ENCODE results near the gene ACER3. TPM values are rescaled to one million over a fixed set of nuclear protein-coding genes. Genes with fewer than 3 reads are reported as not detected.
"Not testable (repeated sequence)": the region's sequence is repeated elsewhere in the genome, so short reads cannot be mapped to it uniquely, and the experiment has no call there.

The ACER3 gene
- polyA plus RNA-seq, 1 donor from 2014 or later: 14.9 TPM

GRCh38 chr11:77009533-77010160 is 148.9 kb downstream of the ACER3 start:
- no peaks in the 10 kb centered on the region for H3K79me2 ChIP-seq (replicated peaks; ENCODE audit: insufficient read depth, low read length)
- no peaks in the 10 kb centered on the region for H4K20me1 ChIP-seq (ENCODE audit: insufficient read depth)
- no peaks in the 10 kb centered on the region for H3K36me3 ChIP-seq (ENCODE audit: insufficient read depth, low read length)
- no peaks in the 10 kb centered on the region for H3F3A ChIP-seq (ENCODE audit: insufficient read depth, low read length, poor library complexity, severe bottlenecking)
- H3K27me3 ChIP-seq (ENCODE audit: insufficient read depth, low read depth, low read length): no peaks in the 10 kb centered on the region
- H2AFZ ChIP-seq (ENCODE audit: low read depth, low read length): no peak overlapping the region
- H3K27ac ChIP-seq (ENCODE audit: low read length): no peak overlapping the region
- TF ChIP-seq SMC3 (conservative IDR thresholded peaks at IDR 0.05; ENCODE audit: poor library complexity) (no peak), MXI1 (conservative IDR thresholded peaks at IDR 0.05; ENCODE audit: poor library complexity, severe bottlenecking) (no peak), REST (IDR thresholded peaks at IDR 0.05; ENCODE audit: borderline replicate concordance) (no peak), POLR2AphosphoS5 (IDR thresholded peaks at IDR 0.05) (no peak), EZH2 (IDR thresholded peaks at IDR 0.05; ENCODE audit: borderline replicate concordance, insufficient read depth, low read length, poor library complexity, severe bottlenecking) (no peak), RAD21 (conservative IDR thresholded peaks at IDR 0.05) (no peak), EP300 (conservative IDR thresholded peaks at IDR 0.05; ENCODE audit: poor library complexity, severe bottlenecking) (no peak), CTCF (IDR thresholded peaks at IDR 0.05; ENCODE audit: poor library complexity, severe bottlenecking) (no peak), TAF1 (IDR thresholded peaks at IDR 0.05; ENCODE audit: low read depth) (no peak)
- no peaks in the 10 kb centered on the region for H3K9me3 ChIP-seq (ENCODE audit: low read length)
- no peak overlapping the region for H3K4me2 ChIP-seq (ENCODE audit: low read length)
- no peak overlapping the region for H3K4me3 ChIP-seq (ENCODE audit: low read length)
- H3K9ac ChIP-seq (ENCODE audit: low read length): no peak overlapping the region
- H3K9me2 ChIP-seq (ENCODE audit: insufficient read depth, low read length): no peaks in the 10 kb centered on the region

DNA sequence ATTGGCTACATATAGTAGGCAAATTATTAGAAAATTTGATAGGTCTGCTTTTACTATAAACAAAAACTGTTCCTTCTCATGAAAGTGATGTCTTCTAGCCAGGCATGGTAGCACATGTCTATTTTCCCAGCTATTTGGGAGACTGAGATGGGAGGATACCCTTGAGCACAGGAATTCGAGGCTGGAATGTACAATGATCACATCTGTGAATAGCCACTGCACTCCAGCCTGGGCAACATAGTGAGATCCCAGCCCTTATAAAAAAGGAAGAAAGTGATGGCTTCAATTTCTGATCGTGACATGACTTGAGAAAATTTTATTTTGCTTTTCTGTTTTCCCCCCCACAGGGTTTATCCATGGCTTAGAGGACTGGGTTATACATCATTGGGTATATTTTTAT is 154.0 kb downstream of the ACER3 start:
- H3K27me3 ChIP-seq (ENCODE audit: insufficient read depth, low read depth, low read length): no peaks in the 10 kb centered on the region

GRCh38 chr11:77018396-77018924 is 157.7 kb downstream of the ACER3 start:
- H2AFZ ChIP-seq (ENCODE audit: low read depth, low read length); H3K27me3 ChIP-seq (ENCODE audit: insufficient read depth, low read depth, low read length); H3K9me3 ChIP-seq (ENCODE audit: low read length); H3K9me2 ChIP-seq (ENCODE audit: insufficient read depth, low read length); H3K27ac ChIP-seq (ENCODE audit: low read length); H3K36me3 ChIP-seq (ENCODE audit: insufficient read depth, low read length); H3F3A ChIP-seq (ENCODE audit: insufficient read depth, low read length, poor library complexity, severe bottlenecking); H3K4me3 ChIP-seq (ENCODE audit: low read length); H3K79me2 ChIP-seq (replicated peaks; ENCODE audit: insufficient read depth, low read length); H3K4me2 ChIP-seq (ENCODE audit: low read length); H3K9ac ChIP-seq (ENCODE audit: low read length); H4K20me1 ChIP-seq (ENCODE audit: insufficient read depth): not testable (repeated sequence)

More for the DNA sequence above, 154.0 kb downstream of the ACER3 start:
- no peak overlapping the region for H3K27ac ChIP-seq (ENCODE audit: low read length)
- H3K9me2 ChIP-seq (ENCODE audit: insufficient read depth, low read length): no peaks in the 10 kb centered on the region
- no peaks in the 10 kb centered on the region for H3K36me3 ChIP-seq (ENCODE audit: insufficient read depth, low read length)
- H2AFZ ChIP-seq (ENCODE audit: low read depth, low read length): no peak overlapping the region
- no peaks in the 10 kb centered on the region for H3F3A ChIP-seq (ENCODE audit: insufficient read depth, low read length, poor library complexity, severe bottlenecking)
- H3K9ac ChIP-seq (ENCODE audit: low read length): no peak overlapping the region
- H4K20me1 ChIP-seq (ENCODE audit: insufficient read depth): no peaks in the 10 kb centered on the region
- no peak overlapping the region for H3K4me3 ChIP-seq (ENCODE audit: low read length)
- H3K79me2 ChIP-seq (replicated peaks; ENCODE audit: insufficient read depth, low read length): no peaks in the 10 kb centered on the region
- TF ChIP-seq EP300 (conservative IDR thresholded peaks at IDR 0.05; ENCODE audit: poor library complexity, severe bottlenecking): no peak
- TF ChIP-seq EZH2 (IDR thresholded peaks at IDR 0.05; ENCODE audit: borderline replicate concordance, insufficient read depth, low read length, poor library complexity, severe bottlenecking): no peak
- TF ChIP-seq MXI1 (conservative IDR thresholded peaks at IDR 0.05; ENCODE audit: poor library complexity, severe bottlenecking): no peak
- H3K9me3 ChIP-seq (ENCODE audit: low read length): no peaks in the 10 kb centered on the region
- H3K4me2 ChIP-seq (ENCODE audit: low read length): no peak overlapping the region
